Medulla oblongata (tissue), 1 donor: ENCODE measurements around the gene CRHR1.

Source experiments
- DNase-seq: peaks from one replicate; pipeline ENCODE4 v3.0.0-alpha.2; 2015; ENCODE audit errors: extremely low spot score

Gene CRHR1

DNA sequence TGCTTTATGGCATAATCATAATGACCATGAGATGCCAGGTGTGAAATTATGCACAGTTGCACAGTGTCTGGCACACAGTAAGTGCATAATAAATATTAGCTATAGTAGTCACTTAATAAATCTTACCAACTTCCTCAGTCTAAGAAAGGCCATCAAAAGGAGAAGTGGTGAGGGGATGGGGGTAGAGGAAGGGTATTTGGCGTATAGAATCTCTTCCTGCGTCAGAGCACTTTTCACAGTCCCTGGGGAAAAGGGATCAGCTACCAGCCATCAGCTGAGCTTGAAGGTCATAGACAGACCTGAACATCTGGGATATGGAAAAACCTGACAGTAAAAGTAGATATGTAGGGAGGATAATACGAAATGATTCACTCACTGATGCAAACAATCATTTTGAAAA lies 5.8 kb downstream of the CRHR1 start:
- DNase-seq, result no peak

DNA sequence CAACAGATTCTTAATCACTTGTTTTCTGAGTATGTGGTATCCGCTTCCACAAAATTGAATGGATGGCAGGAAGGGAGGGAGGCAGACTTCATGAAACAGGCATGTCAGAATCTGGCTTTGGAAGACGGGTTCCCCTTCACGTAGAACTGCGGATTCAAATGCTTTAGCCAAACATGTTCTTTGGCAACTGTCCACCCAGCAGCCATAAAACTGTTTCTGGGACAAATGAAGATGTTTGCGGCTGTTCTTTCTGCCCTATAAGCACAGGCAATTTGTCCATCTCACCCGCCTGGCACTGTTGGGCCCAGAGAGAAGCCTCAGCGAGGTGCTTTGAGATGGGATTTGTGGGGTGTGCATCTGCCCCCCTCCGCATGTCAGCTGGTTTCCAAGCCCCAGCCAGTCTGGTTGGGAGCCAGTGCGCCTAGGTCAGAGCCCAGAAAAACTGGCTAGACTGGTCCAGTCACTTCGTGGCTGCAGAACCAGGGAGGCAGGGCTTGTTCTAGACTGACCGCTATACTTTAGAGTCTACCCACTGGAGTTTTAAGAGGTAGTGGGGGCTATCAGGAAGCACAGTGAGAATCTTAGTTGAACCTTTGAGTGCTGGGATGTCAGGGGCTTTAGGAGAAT lies 6.3 kb downstream of the CRHR1 start:
- DNase-seq, result no peak

DNA sequence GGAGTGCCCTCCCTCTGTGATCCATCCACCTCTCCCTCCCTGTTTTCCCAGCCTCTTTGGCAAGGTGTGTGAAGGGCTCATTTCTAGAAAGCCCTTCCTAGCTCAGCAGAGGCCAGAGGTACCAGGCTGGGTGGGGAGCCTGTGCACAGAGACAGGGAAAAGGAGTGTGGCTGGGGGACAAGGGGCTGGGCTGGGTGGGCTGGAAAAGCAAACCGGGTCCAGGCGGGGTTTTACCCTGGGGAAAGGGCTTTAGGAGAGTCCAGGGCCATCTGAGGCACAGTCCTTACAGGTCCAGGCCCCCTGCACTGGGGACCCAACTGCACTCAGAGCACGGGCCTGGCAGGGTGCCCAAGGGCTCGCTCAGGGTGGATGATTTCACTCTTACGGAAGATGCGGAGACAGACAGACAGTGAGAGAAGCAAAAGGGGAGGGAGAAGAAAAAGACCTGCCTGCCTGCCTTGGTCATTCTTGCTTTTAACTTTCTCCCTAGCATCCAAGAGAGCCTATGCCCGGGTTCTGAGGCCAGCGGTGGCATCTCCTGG lies 7.0 kb downstream of the CRHR1 start:
- DNase-seq, result no peak

DNA sequence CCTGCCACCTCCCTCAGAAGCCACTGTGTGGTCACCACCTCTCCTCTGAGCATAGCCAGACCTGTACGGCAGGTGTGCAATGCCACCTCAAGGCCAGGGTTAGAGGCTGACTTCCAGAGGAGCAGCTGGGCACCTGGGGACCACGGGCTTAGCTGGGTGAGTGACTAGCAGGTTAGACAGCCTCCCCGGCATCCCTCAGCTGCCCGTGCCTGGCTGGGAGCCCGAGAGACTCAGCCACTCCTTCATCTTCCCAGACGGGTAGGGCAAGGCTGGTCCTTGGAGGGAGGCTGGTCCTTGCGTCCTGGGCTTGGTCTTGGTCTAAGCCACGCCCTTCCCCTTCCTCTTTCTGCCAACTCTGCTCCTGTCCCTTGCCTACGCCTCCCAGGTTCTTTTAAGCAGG lies 7.8 kb downstream of the CRHR1 start:
- DNase-seq, result no peak

DNA sequence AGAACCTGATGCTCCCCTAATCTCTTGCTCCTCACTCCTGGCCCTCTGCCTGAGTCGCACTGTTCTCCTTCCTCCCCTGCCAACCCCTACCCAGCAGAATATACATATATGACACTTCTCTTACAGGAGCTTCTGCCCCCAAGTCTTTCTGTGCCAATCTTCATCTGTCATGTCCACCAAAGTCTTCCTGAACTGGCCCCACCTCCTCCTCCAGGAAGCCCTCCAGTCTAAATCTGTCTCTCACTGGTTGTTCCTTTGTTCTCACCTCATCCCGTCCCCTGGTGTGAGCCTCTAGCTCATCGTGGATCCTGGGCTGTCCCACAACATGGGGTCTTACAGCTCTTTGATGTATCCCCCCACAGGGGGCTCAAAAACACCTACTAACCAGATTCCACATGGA lies 8.3 kb downstream of the CRHR1 start:
- no peak for DNase-seq

DNA sequence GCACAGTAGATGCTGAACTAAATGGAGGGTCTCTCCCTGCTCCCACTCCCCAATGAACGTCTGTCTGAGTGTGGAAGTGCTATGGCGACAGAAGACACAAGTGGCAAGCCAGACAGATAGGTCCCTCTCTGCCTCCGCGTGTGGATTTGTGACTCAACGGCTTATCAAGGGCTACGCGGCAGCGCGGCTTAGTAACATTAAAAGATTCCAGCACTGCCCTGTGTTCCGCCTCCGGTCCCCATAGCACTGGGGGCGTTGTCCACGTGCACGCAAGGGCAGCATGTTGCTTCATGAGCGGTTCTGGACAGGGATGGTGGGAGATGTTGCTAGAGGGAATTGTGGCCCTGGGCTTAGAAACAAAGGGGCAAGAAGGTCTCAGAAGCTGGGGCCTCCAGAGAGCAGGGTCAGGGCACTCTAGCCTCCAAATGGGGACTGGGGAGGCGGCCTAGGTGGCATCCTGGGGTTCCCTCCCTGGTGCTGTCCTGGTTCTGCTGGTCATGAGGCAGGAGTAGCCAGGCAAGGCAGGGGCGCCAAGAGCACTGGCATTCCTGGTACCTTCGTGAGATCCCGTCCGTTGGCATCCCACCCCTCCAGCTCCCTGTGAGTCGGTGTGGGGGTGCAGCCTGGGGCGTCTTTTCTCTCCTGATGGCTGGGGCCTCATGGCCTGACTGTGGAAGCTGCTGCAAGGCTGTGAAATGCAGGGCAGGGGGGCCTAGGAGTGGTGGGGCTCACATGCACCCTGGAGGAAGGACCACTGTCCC lies 9.1 kb downstream of the CRHR1 start:
- no peak for DNase-seq

DNA sequence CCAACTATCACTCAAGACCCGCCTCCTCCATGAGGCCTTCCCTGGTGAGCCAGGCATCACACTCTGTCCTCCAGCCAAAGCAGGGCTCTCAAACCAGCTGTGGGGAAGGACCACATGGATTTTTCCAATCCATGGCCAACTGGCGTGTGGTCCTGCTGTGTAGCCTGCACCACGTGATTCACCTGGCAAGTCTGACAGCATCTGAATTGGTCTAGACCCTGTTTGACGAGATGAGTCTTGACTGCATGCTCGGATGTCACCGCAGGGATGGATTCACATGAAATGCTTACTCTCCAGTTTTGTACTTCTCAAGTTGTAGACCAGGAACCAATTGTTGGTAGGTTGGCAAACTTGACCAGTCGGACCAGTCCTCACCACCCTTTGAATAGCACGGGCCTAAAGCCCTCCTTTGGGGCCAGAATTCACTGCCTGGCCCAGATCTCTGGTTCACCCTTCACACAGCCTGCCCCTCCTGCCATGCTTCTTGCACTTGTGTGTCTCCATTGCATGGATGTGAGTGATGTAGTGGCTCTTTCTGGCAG lies 9.9 kb downstream of the CRHR1 start:
- no peak for DNase-seq

DNA sequence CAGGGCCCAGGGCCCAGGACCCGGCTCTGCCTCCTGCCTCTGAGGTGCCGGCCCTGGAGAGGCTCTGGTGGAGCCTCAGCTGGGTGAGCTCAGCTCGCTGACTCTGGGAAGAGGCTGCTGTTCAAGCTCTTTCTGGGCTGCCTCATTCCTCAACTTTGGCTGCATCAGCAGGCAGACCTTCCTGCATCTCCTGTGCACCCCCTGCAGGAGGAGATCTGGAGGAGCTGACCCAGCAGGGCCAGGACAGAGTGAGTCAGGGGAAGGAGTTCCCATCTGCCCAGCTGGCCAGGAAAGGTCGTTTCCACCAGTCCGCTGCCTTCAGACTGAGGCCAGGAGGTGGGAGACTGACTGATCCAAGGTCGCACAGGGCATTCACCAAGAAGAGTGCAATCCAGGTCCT lies 10.7 kb downstream of the CRHR1 start:
- DNase-seq, result no peak

DNA sequence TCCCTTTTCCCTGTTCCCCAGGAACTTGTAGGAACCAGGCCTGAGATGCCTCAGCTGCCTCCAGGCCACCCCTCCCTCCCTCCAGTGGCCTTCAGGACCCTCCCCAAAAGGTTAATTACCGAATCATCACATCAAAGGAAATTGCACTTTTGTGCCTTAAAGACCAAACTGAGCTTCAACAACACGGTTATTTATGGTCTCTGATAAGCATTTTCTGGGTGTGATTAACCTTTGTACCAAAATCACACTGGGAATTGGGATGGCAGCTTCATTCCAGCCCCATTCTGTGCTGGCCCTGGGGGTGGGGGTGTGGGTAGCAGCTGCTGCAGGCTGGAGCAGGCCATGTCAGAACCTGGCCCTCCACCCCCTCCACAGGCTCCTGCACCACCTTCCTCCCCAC lies 16.7 kb downstream of the CRHR1 start:
- DNase-seq, result no peak

DNA sequence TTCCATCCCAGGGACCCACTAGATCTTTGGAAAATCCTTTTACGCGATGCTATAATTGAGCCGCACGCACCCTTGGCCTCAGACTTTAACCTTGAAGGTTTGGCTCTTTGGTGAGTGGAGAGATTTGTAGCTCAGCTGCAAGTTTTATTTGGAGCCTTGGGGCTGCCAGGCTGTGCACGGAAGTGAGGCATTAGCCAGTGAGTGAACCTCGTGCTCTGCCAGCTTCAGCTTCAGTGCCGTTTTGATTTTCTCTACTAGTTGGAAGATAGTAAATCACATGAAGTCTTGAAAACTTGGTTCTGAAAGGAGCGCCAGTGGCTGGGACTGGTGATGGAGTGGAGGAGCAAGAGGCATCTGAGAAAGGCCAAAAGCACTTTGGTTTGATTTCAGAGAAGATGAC lies 17.3 kb downstream of the CRHR1 start:
- DNase-seq, result no peak

DNA sequence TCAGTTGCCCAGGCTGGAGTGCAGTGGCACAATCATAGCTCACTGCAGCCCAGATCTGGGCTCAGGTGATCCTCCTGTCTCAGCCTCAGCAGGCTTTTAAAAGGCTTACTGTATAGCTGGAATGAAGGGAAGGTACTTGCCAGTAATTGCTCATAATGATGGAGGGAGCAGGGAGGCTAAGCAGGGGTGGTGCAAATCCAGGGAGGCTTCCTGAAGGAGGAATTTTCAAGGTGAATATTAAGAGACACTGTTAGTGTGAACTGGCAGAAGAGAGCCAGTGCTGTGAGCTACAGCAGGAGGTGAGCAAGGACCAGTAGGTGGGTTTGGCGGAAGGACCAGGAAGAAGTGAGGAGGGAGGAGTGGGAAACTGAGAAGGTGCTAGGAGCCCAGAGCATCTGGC lies 24.7 kb downstream of the CRHR1 start:
- no peak for DNase-seq

DNA sequence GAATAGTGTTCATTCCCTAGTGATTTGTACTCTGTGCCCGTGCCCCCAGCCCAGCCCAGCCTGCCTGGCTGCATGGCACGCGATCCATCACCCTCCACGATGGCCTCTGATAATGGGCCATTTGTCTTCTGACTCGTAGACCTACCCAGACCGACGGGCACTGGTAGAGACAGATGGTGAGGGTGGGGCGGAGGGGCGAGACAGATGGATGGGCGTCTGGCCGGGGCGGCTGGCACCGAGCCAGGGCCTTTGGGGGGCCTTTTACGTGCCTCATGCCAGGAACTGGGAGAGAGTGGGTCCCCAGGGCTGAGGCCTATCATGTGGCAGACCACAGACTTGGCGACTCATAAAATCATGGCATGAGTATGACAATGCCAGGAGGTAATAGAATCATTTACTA lies 25.4 kb downstream of the CRHR1 start:
- DNase-seq, result no peak

DNA sequence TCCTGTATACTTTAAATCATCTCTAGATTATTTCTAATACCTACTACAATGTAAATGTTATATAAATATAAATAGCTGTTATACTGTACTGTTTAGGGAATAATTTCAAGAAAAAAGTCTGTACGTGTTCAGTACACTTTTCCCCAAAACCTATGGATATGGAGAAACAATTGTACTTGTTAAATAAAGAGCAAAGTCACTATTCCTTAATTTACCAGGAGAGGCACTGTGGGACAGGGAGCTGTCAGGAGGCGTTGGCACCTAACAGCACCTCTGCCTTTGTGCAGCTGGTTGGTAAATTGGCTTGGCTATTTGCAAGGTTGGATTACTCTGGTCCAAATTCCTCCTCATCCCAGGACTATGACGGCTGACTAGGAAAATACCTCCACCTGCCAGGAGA lies 28.0 kb downstream of the CRHR1 start:
- DNase-seq, result no peak

DNA sequence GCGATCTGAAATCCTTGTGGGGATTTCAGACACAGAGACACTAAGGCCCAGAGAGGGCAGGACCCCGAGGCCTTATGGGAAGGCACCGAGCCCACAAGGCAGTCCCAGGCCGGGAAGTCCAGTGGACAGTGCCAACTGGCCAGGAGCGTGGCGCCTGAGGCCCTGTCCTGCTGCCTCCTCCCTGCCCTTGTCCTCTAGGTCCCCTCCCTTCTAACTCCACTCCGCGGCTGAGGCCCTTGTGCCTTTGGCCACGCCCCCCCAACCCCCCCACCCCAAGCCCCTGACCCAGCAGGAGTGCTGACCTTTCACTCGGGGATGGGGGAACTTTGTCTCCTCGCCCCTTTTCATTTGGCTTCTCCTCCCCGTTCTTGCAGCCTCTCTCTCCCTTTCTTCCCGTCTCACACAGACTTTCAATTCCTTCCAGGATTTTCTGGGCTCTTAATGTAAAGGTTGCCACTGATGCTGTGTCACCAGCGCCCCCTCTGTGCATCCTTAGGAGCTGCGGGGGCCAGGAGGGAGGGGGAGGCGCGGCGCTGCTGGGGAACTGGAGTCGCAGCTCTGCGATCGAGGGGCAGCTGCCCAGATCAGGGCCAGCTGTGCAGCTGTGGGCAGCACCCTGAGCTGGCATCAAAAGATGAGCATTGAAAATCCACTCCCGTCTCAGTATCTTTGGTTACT lies 29.1 kb downstream of the CRHR1 start:
- peak; percentile 19 for DNase-seq

DNA sequence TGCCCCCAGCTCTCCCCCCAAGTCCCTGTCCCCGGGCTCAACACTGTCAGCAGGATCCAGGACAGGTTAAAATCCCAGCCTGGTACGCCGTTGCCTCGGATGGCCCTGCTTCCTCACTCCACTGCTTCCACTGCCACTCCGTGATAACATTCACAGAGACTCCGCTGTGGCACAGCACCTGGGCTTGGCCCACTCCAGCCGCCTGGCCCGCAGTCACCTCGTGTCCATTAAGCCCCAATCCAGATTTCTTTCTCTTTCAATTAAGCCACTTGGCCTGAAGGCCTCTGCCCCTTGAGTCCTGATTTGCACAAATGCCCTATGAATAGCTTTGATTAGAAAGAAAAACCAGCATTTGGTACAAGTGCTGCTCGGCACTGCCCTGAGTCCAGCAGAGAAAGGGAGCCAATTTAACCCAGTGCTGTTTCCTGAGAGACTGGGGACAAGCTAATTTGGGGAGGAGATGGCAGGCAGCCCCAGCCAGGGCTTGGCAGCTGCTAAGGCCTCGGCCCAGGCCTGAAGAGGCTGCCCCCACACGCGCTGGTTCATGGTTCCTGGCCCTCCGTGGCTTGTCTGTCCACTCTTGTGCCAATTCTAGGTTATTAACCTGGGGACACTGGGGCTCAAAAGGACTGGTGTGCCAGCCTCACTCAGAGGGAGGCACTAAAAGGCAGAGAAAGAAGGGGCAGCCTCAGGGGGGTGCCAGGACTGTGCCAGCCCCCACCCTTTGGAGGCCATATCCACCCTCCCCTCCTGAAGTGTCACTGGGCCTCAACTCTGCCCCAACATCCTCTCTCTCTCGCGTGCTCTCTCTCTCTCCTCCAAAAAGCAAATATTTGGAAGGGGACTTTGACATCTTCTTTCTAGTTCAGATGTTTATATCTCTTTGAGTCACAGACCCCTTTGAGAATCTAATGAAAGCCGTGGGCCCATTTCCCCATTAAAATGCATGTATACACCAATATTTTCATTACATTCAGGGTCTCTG lies 30.8 kb downstream of the CRHR1 start:
- peak; percentile 70 for DNase-seq

DNA sequence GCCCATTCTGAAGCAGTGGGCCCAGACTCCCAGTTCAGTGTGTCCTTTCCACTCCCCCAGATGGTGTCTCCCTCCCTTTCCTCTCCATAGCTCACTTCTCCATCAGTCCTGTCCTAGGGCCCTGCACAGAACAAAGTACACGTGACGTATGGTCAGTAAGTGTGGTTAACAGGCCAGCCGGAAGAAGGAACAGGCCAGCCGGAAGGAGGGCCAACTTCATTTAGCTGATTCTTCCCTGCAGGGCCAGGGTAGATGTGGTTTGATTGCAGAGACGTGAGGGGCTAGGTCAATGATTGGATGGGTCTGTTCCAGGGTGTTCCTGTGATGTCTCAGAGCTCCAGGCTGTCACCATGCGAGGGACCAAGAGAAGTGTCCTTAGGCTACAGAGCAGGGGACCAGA lies 31.6 kb downstream of the CRHR1 start:
- no peak for DNase-seq

DNA sequence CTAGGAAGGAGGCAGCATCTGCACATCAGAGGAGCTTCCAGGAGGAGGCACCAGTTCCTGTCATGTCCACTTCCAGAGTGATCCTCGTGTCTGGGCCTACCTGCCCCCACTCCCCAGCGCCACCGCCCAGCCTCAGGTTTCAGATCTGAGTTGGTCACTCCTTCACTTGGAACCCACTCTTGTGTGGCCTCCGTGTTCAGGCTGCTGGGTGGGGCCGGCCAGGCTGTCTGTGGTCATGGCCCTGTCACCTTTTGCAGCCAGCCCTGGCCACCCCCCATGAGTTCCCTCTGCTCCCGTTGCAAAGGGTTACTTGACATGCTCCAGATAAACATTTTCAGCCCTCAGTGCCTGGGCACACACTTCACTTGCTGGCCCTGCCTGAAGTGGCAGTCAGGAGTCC lies 33.9 kb downstream of the CRHR1 start:
- no peak for DNase-seq

DNA sequence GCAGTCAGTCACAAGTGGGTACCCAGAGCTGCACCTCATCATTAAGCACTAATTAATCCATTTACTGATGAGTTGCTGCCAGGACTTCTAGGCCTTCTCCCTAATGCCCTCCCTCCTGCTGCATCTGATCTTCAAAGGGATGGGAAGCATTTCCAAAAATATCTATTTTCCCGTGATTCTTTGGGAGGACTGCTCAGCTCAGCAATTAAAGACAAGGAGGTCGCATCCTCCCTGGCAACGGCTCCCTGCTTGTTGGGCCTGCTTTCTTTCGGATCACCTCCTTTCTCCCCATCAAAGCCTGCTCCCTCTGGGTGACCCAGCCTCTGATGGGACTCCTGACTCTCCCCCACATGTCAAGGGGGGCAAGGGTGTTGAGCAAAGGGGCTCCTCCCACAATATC lies 34.6 kb downstream of the CRHR1 start:
- DNase-seq, result no peak

DNA sequence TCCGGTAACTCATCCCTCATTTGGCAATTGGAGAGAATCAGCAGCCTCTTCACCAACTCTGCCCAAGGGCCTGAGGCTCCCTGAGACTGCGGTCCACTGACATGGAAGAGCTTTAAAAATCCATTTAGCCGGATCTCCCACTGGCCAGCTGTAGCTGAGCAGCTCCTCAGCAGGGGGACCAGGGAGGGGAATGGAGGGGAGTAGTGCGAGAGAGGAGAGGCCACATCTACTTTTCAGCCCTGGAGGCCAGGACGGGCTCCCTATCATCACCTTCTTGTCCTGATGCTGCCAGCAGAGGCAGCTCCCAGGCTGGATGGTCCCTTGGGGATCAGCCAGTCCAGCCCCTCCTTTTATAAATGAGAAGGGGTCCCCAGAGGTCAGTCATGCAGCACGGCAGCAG lies 35.5 kb downstream of the CRHR1 start:
- no peak for DNase-seq

DNA sequence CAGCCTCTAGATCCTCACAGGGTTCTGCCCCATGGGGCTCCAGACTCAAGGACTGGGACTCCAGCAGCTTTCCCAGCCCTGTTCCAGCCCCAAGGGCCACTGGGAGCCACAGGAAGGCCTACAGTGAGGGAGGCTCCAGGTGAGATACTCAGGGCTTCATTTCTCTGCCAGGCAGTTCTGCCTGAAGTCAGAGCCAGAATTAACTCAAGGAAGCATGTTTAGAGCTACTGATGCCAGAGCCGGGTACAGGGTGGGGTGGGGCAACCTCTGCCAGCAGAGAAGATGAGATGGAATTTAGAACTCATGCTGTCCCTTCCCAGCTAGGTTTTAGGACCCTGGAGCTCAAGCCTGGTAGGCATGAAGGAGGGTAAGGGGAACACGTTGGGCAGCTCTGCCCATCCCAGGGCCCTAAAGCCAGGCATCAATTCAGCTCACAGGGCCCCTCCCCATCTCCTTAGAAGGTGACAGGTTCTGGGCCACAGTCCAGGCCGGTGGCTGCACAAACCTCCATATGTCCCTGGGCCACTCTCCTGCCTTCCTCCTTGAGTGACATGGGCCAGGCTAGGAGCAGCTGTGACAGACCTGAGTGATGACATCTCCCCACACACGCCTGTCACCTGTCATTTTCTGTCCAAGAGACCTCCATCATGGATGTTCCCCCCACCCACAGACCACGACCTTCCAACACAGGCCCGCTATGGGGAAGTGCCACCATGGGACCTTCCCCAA lies 36.1 kb downstream of the CRHR1 start:
- no peak for DNase-seq

DNA sequence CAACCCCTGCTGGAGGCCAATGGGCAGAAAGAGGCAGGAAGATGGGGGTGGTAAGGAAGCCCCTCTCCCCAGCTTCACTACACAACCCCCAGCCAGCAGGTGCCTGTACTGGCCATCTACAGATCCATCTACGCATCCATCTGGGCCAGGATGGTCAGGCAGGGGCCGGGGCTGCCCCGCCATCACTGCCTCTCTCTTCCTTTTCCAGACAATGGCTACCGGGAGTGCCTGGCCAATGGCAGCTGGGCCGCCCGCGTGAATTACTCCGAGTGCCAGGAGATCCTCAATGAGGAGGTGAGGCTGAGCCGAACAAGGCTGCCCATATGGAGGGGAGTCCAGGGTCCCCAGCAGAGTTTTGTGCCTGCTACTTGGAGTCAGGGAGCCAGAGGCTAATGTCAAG lies 37.0 kb downstream of the CRHR1 start:
- no peak for DNase-seq
